T-helper 1 cell treated with Interleukin-12 subunit alpha and Interleukin-12 subunit beta and Interleukin-4 antibody, amounts not matched to agents 30 ng/mL and 1 ng/mL, for 36 hours (primary cell): Measurements from ENCODE around the gene NAA15. TPM values are rescaled to one million over a fixed set of nuclear protein-coding genes. Genes with fewer than 3 reads are reported as not detected.

ENCODE experiments used
- total RNA-seq: library from RNA; stranded (reverse); gene quantifications from 2 replicates; pipeline ENCODE4 v1.2.3, GENCODE V29; 2022

NAA15 gene
- total RNA-seq, 1 donor from 2014 or later, result 71.5 TPM

Other genes starting within 250 kb of the NAA15 start
- 37.3 and 38.0 TPM in 2 replicates for gene ELF2, start 124.3 kb upstream of the NAA15 start, total RNA-seq
- not detected in 2 replicates for gene MGARP, start 21.3 kb upstream of the NAA15 start, total RNA-seq
- gene NDUFC1, start 972 bp downstream of the NAA15 start, total RNA-seq, result 46.3 and 49.1 TPM in 2 replicates
- gene RAB33B, start 152.6 kb downstream of the NAA15 start, total RNA-seq, result 5.4 and 6.2 TPM in 2 replicates